Stomach (tissue), 9 donors: ENCODE data around the gene AQP2. TPM values are rescaled to one million over a fixed set of nuclear protein-coding genes. Genes with fewer than 3 reads are reported as not detected.

Source experiments
- DNase-seq, 2 donors: peaks; one replicate each; pipeline versions ENCODE4 v3.0.0 to v3.0.0-alpha.2; 2013 to 2019
- H3K27ac ChIP-seq, 5 donors: fragments of 200-600 bp in 4 of 5; sonication (generic) in 4 of 5; one replicate each; pipeline ENCODE4 v1.5.1; 2013 to 2019; ENCODE audit warnings: mild to moderate bottlenecking in 1 of 5, moderate library complexity in 1 of 5
- H3K27me3 ChIP-seq, 3 donors: fragments of 200-600 bp; sonication (generic); one replicate each; pipeline ENCODE4 v1.5.1; 2017 to 2019; ENCODE audit warnings: mixed run types in 1 of 3
- H3K36me3 ChIP-seq, 4 donors: fragments of 200-600 bp; sonication (generic); 1 replicate in 3 of 4; 2 replicates in 1 of 4; pipeline ENCODE4 v1.5.1; 2016 to 2019
- H3K4me1 ChIP-seq, 4 donors: fragments of 200-600 bp; sonication (generic); one replicate each; pipeline ENCODE4 v1.5.1; 2016 to 2019
- H3K4me3 ChIP-seq, 4 donors: fragments of 200-600 bp; sonication (generic) in 3 of 4; one replicate each; pipeline ENCODE4 v1.5.1; 2016 to 2019; ENCODE audit warnings: mild to moderate bottlenecking in 1 of 4
- H3K9me3 ChIP-seq, 4 donors: fragments of 200-600 bp; sonication (generic); one replicate each; pipeline ENCODE4 v1.5.1; 2016 to 2019
- EP300 ChIP-seq: sonication (generic); formaldehyde crosslinking; IDR thresholded peaks from one replicate; pipeline ENCODE4 v1.6.1; 2017; ENCODE audit warnings: antibody characterized with exemption
- POLR2A ChIP-seq, 4 donors: fragments of 450-650 bp; IDR thresholded peaks; one replicate each; pipeline ENCODE4 v1.6.1; 2016; ENCODE audit warnings: antibody characterized with exemption in 4 of 4, control low read depth in 2 of 4, mild to moderate bottlenecking in 1 of 4, moderate library complexity in 1 of 4
- POLR2AphosphoS5 ChIP-seq, 3 donors: sonication (generic); formaldehyde crosslinking; IDR thresholded peaks; one replicate each; pipeline ENCODE4 v1.6.1; 2016; ENCODE audit warnings: antibody characterized with exemption in 3 of 3
- WGBS, 5 donors: extraction: QIAGEN DNeasy Blood & Tissue Kit in 3 of 5; methylation state at CpG; one replicate each; pipeline versions ENCODE4 v1.1.5 to v1.1.7; 2013 to 2018; 5-methylcytosine and 5-hydroxymethylcytosine counted together
- intact Hi-C: fragments of 100-400 bp; cut with DNase I; formaldehyde crosslinking; loops from one replicate; pipeline ENCODE4 v1.15.1; 2023; ENCODE audit warnings: low total_unique reads
- polyA plus RNA-seq, 3 donors: library from polyadenylated mRNA; stranded (reverse); fragments of 200-250 nt; gene quantifications; one replicate each; pipeline ENCODE4 v1.2.3, GENCODE V29; 2013
- total RNA-seq, 5 donors: library from RNA; depleted of rRNA; stranded (reverse); fragments of >200 nt; gene quantifications; one replicate each; pipeline versions ENCODE4 v1.1.0 to v1.2.3, GENCODE V29; 2014 to 2016
- TF ChIP-seq, protein P1 (sequence below), 7 experiments: fragments of 450-650 bp in 4 of 7; fragments of 200-600 bp in 3 of 7; sonication (generic) in 3 of 7; IDR thresholded peaks; one replicate each; pipeline ENCODE4 v1.5.1; 2016 to 2019; ENCODE audit warnings: antibody characterized with exemption in 7 of 7, control low read depth in 2 of 7, mild to moderate bottlenecking in 1 of 7
- donor health status: healthy with polysubstance abuse.
- donor health status: Bipolar disorder and iron deficiency.
- donor health status: healthy.

The AQP2 gene
- total and polyA plus RNA-seq, 8 donors = 0.92 TPM; not detected in 7

DNA sequence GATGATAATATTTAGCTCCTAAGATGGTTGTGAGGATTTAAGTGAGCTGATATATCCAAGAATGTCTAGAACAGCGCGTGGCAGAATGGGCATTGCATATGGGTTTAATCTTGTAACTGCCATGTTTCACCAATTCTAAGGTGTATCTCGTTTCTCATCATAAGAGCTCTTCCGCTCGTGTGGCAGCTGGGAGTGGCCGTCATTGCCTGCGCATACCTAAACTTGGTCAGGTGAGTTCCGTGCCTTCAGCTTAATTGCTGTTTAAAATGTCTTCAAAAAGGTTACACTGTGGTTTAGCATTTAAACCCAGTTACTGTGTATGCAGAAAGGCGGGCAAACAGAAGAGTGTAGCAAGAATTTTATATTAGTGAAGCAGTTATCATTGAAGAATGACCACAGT, 4.5 kb upstream of the AQP2 start:
- no peak overlapping the region for H3K4me3 ChIP-seq
- WGBS, 5 donors = 60 to 79% (median 66%) methylated on average over 9 of the region's 9 CpGs
- peaks cover 0 to 17% (median 16%) of the 10 kb centered on the region in 4 donors for H3K4me1 ChIP-seq
- H3K27me3 ChIP-seq = peaks cover 0 to 6% (median 0%) of the 10 kb centered on the region in 3 donors
- intact Hi-C loops = no loop called here
- H3K9me3 ChIP-seq = no peaks in the 10 kb centered on the region
- DNase-seq = peak in 1 of 2 donors; percentile 57
- H3K27ac ChIP-seq = peak overlapping the region in 1 of 5 donors; percentile 56
- TF ChIP-seq EP300 (no peak), POLR2AphosphoS5 (IDR thresholded peaks at IDR 0.05) (no peak), POLR2A (IDR thresholded peaks at IDR 0.05) (no peak)
- TF ChIP-seq, protein P1, sequence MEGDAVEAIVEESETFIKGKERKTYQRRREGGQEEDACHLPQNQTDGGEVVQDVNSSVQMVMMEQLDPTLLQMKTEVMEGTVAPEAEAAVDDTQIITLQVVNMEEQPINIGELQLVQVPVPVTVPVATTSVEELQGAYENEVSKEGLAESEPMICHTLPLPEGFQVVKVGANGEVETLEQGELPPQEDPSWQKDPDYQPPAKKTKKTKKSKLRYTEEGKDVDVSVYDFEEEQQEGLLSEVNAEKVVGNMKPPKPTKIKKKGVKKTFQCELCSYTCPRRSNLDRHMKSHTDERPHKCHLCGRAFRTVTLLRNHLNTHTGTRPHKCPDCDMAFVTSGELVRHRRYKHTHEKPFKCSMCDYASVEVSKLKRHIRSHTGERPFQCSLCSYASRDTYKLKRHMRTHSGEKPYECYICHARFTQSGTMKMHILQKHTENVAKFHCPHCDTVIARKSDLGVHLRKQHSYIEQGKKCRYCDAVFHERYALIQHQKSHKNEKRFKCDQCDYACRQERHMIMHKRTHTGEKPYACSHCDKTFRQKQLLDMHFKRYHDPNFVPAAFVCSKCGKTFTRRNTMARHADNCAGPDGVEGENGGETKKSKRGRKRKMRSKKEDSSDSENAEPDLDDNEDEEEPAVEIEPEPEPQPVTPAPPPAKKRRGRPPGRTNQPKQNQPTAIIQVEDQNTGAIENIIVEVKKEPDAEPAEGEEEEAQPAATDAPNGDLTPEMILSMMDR (IDR thresholded peaks at IDR 0.05) = no peak
- H3K36me3 ChIP-seq = no peaks in the 10 kb centered on the region

DNA sequence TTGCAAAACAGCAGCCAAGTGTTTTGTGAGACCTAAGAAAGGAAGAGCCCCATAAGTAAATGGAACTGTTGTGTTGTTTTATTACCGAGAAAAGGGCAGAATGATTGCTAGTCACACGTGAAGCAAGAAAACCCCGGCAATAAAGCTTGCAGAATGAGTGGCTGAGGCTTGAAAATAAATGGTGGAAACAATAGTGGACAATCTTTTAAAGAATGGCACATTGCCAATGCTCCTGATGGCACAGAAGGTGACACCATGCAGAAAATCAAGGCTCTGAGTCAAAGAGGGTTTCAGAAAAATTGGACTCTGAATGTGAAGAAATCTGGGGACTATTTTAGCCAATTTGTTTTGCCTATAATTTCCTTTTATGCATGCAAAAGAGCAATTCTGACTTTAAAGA, 4.0 kb upstream of the AQP2 start:
- TF ChIP-seq, protein P1 (IDR thresholded peaks at IDR 0.05) = no peak
- no peak for TF ChIP-seq POLR2A (IDR thresholded peaks at IDR 0.05)
- TF ChIP-seq EP300 = no peak
- no peak for TF ChIP-seq POLR2AphosphoS5 (IDR thresholded peaks at IDR 0.05)
- H3K36me3 ChIP-seq = no peaks in the 10 kb centered on the region
- H3K9me3 ChIP-seq = no peaks in the 10 kb centered on the region
- DNase-seq = no peak
- H3K4me1 ChIP-seq = peaks cover 0 to 17% (median 16%) of the 10 kb centered on the region in 4 donors
- no peak overlapping the region for H3K27ac ChIP-seq
- H3K27me3 ChIP-seq = peaks cover 0 to 8% (median 0%) of the 10 kb centered on the region in 3 donors
- intact Hi-C loops = no loop called here
- H3K4me3 ChIP-seq = no peak overlapping the region
- WGBS, 5 donors = 44 to 65% (median 62%) methylated on average over 3 of the region's 3 CpGs

DNA sequence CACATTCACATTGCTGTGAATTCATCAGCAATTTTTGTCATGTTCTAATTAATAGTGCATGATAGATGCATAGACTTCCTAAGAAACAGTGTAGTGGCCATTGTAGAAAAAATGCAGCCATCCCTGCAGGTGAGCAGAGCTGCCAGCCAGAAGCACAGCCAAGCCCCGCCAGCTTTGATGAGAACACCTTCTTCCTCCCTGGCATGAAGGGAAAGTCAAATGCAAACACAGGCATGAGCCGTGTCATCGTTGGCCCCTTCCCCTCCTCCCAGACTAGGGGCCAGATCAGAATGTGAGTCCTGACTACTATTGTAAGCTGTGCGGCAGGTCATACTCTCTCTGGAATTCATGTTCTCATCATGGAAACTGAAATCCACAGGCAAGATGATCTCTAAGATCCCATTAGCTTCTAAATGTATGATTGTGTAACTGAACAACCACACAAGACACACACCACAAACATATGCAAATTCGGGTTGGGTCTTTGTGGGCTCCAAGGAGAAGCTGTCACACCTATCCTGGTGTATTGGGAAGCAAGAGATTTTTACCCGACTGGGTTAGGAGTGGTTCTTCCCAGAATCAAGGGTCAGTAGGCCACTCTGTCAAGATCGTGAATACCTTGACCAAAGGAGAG, 2.8 kb upstream of the AQP2 start:
- no peak for DNase-seq
- peaks cover 0 to 20% (median 16%) of the 10 kb centered on the region in 4 donors for H3K4me1 ChIP-seq
- no peak overlapping the region for H3K4me3 ChIP-seq
- no peaks in the 10 kb centered on the region for H3K9me3 ChIP-seq
- H3K27me3 ChIP-seq = peaks cover 0 to 14% (median 0%) of the 10 kb centered on the region in 3 donors
- WGBS, 5 donors = 63 to 77% (median 69%) methylated on average over 6 to 7 of the region's 7 CpGs
- intact Hi-C loops = no loop called here
- TF ChIP-seq, protein P1 (IDR thresholded peaks at IDR 0.05) = no peak
- no peak for TF ChIP-seq POLR2A (IDR thresholded peaks at IDR 0.05)
- TF ChIP-seq EP300 = no peak
- TF ChIP-seq POLR2AphosphoS5 (IDR thresholded peaks at IDR 0.05) = no peak
- H3K36me3 ChIP-seq = no peaks in the 10 kb centered on the region
- no peak overlapping the region for H3K27ac ChIP-seq

DNA sequence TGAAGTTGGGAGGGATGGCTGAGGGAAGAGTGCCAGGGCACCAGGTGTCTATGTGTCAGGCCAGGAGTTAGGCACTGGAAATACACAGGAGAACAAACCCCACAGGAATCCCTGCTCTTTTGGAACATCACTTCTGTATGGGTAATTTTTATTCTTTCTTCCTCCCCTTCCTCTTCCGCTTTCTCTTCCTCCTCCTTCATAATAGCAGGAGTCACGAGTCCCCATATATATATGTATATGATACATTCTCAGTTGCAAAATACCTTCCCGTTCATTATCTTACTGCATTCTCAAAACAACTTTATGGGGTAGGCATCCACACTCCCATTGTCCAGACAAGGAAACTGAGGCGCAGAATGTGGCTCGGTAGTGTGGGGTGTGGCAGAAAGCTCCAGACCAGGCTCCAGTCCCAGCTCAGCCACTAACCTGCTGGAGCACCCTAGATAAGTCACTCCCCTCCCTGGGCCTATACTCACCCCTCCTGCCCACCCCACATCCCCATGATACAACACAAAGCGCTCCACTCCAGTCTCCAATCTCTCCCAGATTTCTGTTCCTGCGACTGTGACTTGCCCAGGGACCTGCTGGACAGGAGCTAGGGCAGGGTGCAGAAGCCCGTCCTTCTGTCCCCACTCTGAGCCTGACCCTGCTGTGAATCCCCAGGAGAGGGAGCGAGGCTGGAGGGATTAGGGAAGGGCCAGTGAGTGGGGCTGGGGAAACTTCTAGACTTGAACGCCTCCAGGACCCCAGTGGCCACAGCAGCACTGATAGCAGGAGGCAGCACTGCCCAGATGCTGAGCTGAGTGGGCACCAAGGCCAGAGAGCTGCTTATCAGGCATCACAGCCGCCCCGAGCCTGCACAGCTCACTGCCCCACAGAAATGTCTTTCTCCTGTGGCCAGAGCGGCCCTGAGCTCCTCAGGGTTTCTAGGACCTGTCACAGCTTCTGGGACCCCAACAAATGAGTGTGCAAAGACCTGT, 1.4 kb upstream of the AQP2 start:
- peaks cover 0 to 28% (median 0%) of the 10 kb centered on the region in 3 donors for H3K27me3 ChIP-seq
- no peak for TF ChIP-seq POLR2AphosphoS5 (IDR thresholded peaks at IDR 0.05)
- no peak overlapping the region for H3K27ac ChIP-seq
- H3K36me3 ChIP-seq = no peaks in the 10 kb centered on the region
- H3K9me3 ChIP-seq = no peaks in the 10 kb centered on the region
- intact Hi-C loops = no loop called here
- WGBS, 5 donors = 81 to 90% (median 86%) methylated on average over 10 to 13 of the region's 13 CpGs
- H3K4me1 ChIP-seq = peaks cover 0 to 21% (median 12%) of the 10 kb centered on the region in 4 donors
- DNase-seq = no peak
- no peak overlapping the region for H3K4me3 ChIP-seq
